Endothelial cell (in vitro differentiated cells): ENCODE measurements around the gene KLHDC7A. TPM values are rescaled to one million over a fixed set of nuclear protein-coding genes. Genes with fewer than 3 reads are reported as not detected.
"Not testable (repeated sequence)": the region's sequence is repeated elsewhere in the genome, so short reads cannot be mapped to it uniquely, and the experiment has no call there.

Source experiments
- DNase-seq: peaks from one replicate; pipeline ENCODE4 v3.0.0; 2021; ENCODE audit warnings: low spot score
- H3K27ac Mint-ChIP-seq: one replicate; pipeline ENCODE4 v1.8.0; 2021; ENCODE audit warnings: mixed read lengths, inconsistent platforms; ENCODE audit not compliant: unreplicated experiment
- H3K27me3 Mint-ChIP-seq: one replicate; pipeline ENCODE4 v1.8.0; 2021; ENCODE audit warnings: mild to moderate bottlenecking, moderate library complexity, mixed read lengths, inconsistent platforms; ENCODE audit not compliant: unreplicated experiment
- H3K36me3 Mint-ChIP-seq: one replicate; pipeline ENCODE4 v1.8.0; 2021; ENCODE audit warnings: mild to moderate bottlenecking, low read depth, mixed read lengths, inconsistent platforms; ENCODE audit not compliant: unreplicated experiment
- H3K4me1 Mint-ChIP-seq: one replicate; pipeline ENCODE4 v1.8.0; 2021; ENCODE audit warnings: mild to moderate bottlenecking, mixed read lengths, inconsistent platforms; ENCODE audit not compliant: unreplicated experiment
- H3K4me3 Mint-ChIP-seq: one replicate; pipeline ENCODE4 v1.8.0; 2021; ENCODE audit warnings: mild to moderate bottlenecking, mixed read lengths, inconsistent platforms; ENCODE audit not compliant: unreplicated experiment
- H3K9me3 Mint-ChIP-seq: one replicate; pipeline ENCODE4 v1.8.0; 2021; ENCODE audit warnings: mixed read lengths, inconsistent platforms; ENCODE audit not compliant: unreplicated experiment
- total RNA-seq: library from RNA; stranded (reverse); fragmentation: NEBNext Ultra II Directional; extraction: Animal tissue kit (Norgen Biotek cat#: 25700); gene quantifications from one replicate; pipeline ENCODE4 v1.2.1, GENCODE V29; 2021; ENCODE audit not compliant: unreplicated experiment
- TF ChIP-seq, protein P1 (sequence below): fragments of 200-600 bp; sonication (generic); IDR thresholded peaks from one replicate; pipeline ENCODE4 v1.5.0; 2021; ENCODE audit warnings: antibody characterized with exemption; ENCODE audit not compliant: unreplicated experiment

The KLHDC7A gene
- total RNA-seq, 1 donor from 2014 or later, result not detected

DNA sequence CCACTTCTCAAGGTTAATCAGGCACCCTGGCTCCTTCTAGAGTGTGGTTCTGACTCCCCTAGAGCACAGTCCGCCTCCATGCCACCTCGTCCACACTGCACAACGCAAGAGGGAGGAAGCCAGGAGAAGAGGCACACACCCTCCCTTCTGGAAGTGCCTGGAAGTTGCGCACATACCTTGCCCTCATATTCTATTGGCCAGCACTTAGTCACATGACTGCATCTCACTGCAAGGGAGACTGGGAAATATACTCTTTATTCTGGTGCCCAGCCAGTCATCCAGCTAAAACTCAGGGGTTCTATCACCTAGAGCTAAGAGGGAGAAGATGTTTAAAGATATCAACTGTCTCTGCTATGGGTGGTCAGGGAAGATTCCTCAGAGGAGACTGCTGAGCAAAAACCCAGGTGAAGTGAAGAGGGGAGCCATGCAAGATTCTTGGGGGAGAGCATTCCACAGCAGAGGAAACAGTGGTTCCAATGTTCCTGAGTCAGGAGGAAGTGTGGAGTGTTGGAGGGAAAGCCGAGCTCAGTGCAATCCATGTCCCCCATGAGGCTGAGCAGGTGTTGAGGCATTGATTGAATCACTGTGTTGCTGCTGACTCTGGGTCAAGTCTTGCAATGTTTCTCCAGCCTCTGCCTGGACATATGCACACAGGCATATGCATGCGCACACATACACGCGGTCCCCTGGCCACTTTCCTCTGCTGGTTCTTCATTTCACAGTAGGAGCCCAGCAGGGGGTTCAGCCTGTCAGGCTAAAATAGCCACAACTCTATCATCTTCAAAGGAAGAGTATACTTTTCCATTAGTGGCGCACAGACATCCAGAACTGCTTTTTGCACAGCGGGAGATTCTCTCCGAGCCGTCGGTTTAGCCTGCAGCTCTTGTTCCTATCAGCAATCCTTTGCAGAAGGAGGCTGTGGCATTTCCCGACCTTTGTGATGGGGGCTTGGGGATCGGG lies 22.3 kb upstream of the KLHDC7A start:
- DNase-seq, result no peak
- Mint-ChIP-seq H3K4me1 (no peaks in the 10 kb centered on the region), H3K36me3 (no peaks in the 10 kb centered on the region), H3K4me3 (no peak overlapping the region), H3K9me3 (no peaks in the 10 kb centered on the region), H3K27me3 (peaks cover 7% of the 10 kb centered on the region), H3K27ac (no peak overlapping the region)
- TF ChIP-seq, protein P1, sequence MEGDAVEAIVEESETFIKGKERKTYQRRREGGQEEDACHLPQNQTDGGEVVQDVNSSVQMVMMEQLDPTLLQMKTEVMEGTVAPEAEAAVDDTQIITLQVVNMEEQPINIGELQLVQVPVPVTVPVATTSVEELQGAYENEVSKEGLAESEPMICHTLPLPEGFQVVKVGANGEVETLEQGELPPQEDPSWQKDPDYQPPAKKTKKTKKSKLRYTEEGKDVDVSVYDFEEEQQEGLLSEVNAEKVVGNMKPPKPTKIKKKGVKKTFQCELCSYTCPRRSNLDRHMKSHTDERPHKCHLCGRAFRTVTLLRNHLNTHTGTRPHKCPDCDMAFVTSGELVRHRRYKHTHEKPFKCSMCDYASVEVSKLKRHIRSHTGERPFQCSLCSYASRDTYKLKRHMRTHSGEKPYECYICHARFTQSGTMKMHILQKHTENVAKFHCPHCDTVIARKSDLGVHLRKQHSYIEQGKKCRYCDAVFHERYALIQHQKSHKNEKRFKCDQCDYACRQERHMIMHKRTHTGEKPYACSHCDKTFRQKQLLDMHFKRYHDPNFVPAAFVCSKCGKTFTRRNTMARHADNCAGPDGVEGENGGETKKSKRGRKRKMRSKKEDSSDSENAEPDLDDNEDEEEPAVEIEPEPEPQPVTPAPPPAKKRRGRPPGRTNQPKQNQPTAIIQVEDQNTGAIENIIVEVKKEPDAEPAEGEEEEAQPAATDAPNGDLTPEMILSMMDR, result no peak

DNA sequence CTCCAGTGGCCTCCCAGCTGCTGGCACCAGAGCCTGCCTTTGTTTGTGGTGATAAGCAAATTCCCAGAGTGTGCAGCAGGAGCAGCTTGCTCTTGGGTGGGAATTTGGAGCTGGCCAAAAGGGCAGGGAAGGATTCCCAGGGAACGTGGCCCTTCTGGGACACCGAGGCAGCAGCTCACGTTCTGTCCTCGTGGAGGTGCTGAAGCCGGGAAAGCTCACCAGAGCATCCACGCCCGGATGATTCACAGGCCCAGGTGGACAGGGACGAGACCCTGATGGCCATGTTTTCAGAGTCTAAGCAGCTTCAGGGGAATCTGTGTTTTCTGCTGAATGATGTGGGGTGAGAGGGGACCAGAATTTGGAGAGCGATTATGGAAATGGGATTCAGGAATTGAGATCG lies 19.1 kb upstream of the KLHDC7A start:
- Mint-ChIP-seq H3K27ac (no peak overlapping the region), H3K9me3 (no peaks in the 10 kb centered on the region), H3K4me1 (no peaks in the 10 kb centered on the region), H3K4me3 (no peak overlapping the region), H3K27me3 (peaks cover 10% of the 10 kb centered on the region), H3K36me3 (no peaks in the 10 kb centered on the region)
- no peak for DNase-seq
- TF ChIP-seq, protein P1, result no peak

DNA sequence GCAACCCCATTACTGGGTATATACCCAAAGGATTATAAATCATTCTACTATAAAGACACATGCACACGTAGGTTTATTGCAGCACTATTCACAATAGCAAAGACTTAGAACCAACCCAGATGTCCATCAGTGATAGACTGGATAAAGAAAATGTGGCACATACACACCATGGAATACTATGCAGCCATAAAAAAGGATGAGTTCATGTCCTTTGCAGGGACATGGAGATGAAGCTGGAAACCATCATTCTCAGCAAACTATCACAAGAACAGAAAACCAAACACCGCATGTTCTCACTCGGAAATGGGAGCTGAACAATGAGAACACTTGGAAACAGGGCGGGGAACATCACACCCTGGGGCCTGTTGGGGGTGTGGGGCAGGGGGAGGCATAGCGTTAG lies 18.2 kb upstream of the KLHDC7A start:
- H3K36me3 Mint-ChIP-seq, DNase-seq, H3K4me1 Mint-ChIP-seq, H3K27me3 Mint-ChIP-seq, H3K4me3 Mint-ChIP-seq, H3K27ac Mint-ChIP-seq, H3K9me3 Mint-ChIP-seq: not testable (repeated sequence)

DNA sequence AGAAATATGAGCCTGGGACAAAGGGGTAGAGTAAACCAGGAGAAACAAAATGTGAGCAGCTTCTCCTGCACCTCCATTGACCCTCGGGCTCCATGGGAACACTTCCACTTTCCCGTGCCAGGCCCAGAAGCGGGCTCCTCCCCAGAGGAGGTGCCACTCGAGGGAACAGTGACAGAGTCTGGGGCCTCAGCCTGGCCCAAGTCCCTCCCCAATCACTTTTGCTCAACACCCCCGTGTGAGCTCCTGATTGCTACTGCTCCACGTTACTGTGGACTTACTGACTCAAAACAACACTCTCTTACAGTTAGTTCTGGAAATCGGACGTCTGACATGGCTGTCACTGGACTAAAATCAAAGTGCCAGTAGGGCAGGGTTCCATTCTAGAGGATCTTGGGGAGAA lies 17.7 kb upstream of the KLHDC7A start:
- H3K27ac Mint-ChIP-seq, result no peak overlapping the region
- no peaks in the 10 kb centered on the region for H3K4me1 Mint-ChIP-seq
- peaks cover 8% of the 10 kb centered on the region for H3K27me3 Mint-ChIP-seq
- H3K36me3 Mint-ChIP-seq, result no peaks in the 10 kb centered on the region
- TF ChIP-seq, protein P1, result no peak
- DNase-seq, result no peak
- no peaks in the 10 kb centered on the region for H3K9me3 Mint-ChIP-seq
- H3K4me3 Mint-ChIP-seq, result no peak overlapping the region

DNA sequence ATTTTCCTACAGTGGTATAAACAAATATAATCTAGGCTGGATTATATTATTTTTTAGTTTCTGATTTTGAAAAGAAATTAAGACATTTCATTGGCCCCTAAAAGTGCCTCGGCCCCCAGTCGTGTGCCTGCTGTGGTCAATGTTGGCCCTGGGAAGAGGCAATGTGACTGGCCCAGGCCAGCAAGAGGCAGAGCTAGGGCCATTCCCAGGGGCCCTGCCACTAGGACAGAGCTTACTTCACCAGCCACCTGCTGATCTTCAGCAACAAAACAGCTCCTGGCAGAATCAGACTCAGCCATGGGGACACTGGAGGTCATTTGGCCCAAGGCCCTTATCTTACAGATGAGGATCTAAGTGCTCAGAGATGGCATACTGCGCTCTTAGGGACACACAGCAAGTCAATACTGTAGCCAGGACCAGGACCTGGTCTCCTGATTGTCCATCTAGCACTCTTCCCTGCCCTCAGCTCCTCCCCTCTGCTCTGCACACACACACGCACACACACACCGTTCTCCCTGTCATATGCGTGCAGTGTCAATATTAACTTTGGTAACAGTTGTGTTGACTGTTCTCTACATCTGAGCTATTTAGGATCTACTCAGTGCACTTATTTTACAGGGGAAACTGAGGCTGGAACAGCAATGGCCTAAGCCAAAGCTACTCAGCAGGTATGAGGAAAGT lies 16.6 kb upstream of the KLHDC7A start:
- no peak overlapping the region for H3K27ac Mint-ChIP-seq
- no peaks in the 10 kb centered on the region for H3K36me3 Mint-ChIP-seq
- TF ChIP-seq, protein P1, result no peak
- no peak overlapping the region for H3K4me3 Mint-ChIP-seq
- peaks cover 11% of the 10 kb centered on the region for H3K27me3 Mint-ChIP-seq
- no peak for DNase-seq
- H3K9me3 Mint-ChIP-seq, result peaks cover 4% of the 10 kb centered on the region
- H3K4me1 Mint-ChIP-seq, result no peaks in the 10 kb centered on the region
